HK-2 (cell line): ENCODE data around the gene SHANK1.

ENCODE experiments used
- DNase-seq: peaks from one replicate; pipeline ENCODE4 v3.0.0-alpha.2; 2018; ENCODE audit not compliant: unreplicated experiment

Gene SHANK1

GRCh38 chr19:50711805-50712204, 7.8 kb downstream of the SHANK1 start:
- DNase-seq, result no peak

- no peak for DNase-seq
These were observed 8.4 kb downstream of the SHANK1 start for GRCh38 chr19:50711196-50711595.

GRCh38 chr19:50710612-50711011, 9.0 kb downstream of the SHANK1 start:
- no peak for DNase-seq

- no peak for DNase-seq
These were observed 9.5 kb downstream of the SHANK1 start for GRCh38 chr19:50710094-50710493.

GRCh38 chr19:50708179-50708879, 11.3 kb downstream of the SHANK1 start:
- no peak for DNase-seq

- DNase-seq, result no peak
These were observed 13.2 kb downstream of the SHANK1 start for GRCh38 chr19:50706387-50706786.

GRCh38 chr19:50705422-50706019, 14.1 kb downstream of the SHANK1 start:
- DNase-seq, result peak; percentile 67

- peak; percentile 63 for DNase-seq
These were observed 15.4 kb downstream of the SHANK1 start for GRCh38 chr19:50703915-50704796.

GRCh38 chr19:50702871-50703829, 16.5 kb downstream of the SHANK1 start:
- DNase-seq, result peak; percentile 86

GRCh38 chr19:50702158-50702870, 17.3 kb downstream of the SHANK1 start:
- DNase-seq, result no peak

- DNase-seq, result no peak
These were observed 18.1 kb downstream of the SHANK1 start for GRCh38 chr19:50701367-50701985.

- DNase-seq, result no peak
These were observed 22.0 kb downstream of the SHANK1 start for GRCh38 chr19:50697414-50698124.

GRCh38 chr19:50696094-50696483, 23.5 kb downstream of the SHANK1 start:
- DNase-seq, result no peak

- DNase-seq, result no peak
These were observed 24.1 kb downstream of the SHANK1 start for GRCh38 chr19:50695251-50696093.

- DNase-seq, result no peak
These were observed 24.8 kb downstream of the SHANK1 start for GRCh38 chr19:50694815-50695145.

- DNase-seq, result no peak
These were observed 26.3 kb downstream of the SHANK1 start for GRCh38 chr19:50693064-50693975.

- DNase-seq, result no peak
These were observed 29.2 kb downstream of the SHANK1 start for GRCh38 chr19:50690439-50690838.

- DNase-seq, result no peak
These were observed 30.8 kb downstream of the SHANK1 start for GRCh38 chr19:50688766-50689165.
